GM10847 (cell line): ENCODE data around the gene GTF2F2.

Source experiments
- POLR2A ChIP-seq: IDR thresholded peaks from 2 replicates; pipeline ENCODE4 v1.6.1; 2011; ENCODE audit not compliant: insufficient read length; ENCODE audit errors: extremely low read depth

The GTF2F2 gene

GRCh38 chr13:45191874-45192273 is 71.6 kb downstream of the GTF2F2 start:
- no peak for TF ChIP-seq POLR2A

GRCh38 chr13:45194081-45194939 is 74.0 kb downstream of the GTF2F2 start:
- no peak for TF ChIP-seq POLR2A

- no peak for TF ChIP-seq POLR2A
Measured at GRCh38 chr13:45195421-45195820, 75.1 kb downstream of the GTF2F2 start.

GRCh38 chr13:45196096-45196495 is 75.8 kb downstream of the GTF2F2 start:
- TF ChIP-seq POLR2A, result no peak

GRCh38 chr13:45196622-45197021 is 76.3 kb downstream of the GTF2F2 start:
- TF ChIP-seq POLR2A, result no peak

GRCh38 chr13:45198041-45198440 is 77.7 kb downstream of the GTF2F2 start:
- no peak for TF ChIP-seq POLR2A

GRCh38 chr13:45198924-45199323 is 78.6 kb downstream of the GTF2F2 start:
- TF ChIP-seq POLR2A, result no peak

GRCh38 chr13:45199711-45200110 is 79.4 kb downstream of the GTF2F2 start:
- TF ChIP-seq POLR2A, result no peak

- no peak for TF ChIP-seq POLR2A
Measured at GRCh38 chr13:45200701-45201232, 80.5 kb downstream of the GTF2F2 start, which contains the start of gene KCTD4. Gene KCTD4, minus strand, starts transcription at chr13:45201045. Its CDS starts 6,478 bp downstream, at chr13:45194567.

GRCh38 chr13:45205124-45205523 is 84.8 kb downstream of the GTF2F2 start:
- TF ChIP-seq POLR2A, result no peak

- no peak for TF ChIP-seq POLR2A
Measured at GRCh38 chr13:45206340-45206739, 86.0 kb downstream of the GTF2F2 start.

GRCh38 chr13:45207319-45207718 is 87.0 kb downstream of the GTF2F2 start:
- TF ChIP-seq POLR2A, result no peak

GRCh38 chr13:45208132-45208531 is 87.8 kb downstream of the GTF2F2 start:
- no peak for TF ChIP-seq POLR2A

GRCh38 chr13:45209229-45209628 is 88.9 kb downstream of the GTF2F2 start:
- no peak for TF ChIP-seq POLR2A

- TF ChIP-seq POLR2A, result no peak
Measured at GRCh38 chr13:45215392-45216077, 95.2 kb downstream of the GTF2F2 start.

GRCh38 chr13:45216193-45216592 is 95.9 kb downstream of the GTF2F2 start:
- no peak for TF ChIP-seq POLR2A
